DND-41 (cell line): ENCODE data around the gene CSRNP3.

Experiments
- ATAC-seq: fragments of 200-7000 bp; cut with Tn5 transposase; 3 replicates; pipeline ENCODE4 v1.9.1; 2021; ENCODE audit warnings: low read depth; ENCODE audit not compliant: insufficient read depth
- DNase-seq: peaks from one replicate; pipeline ENCODE4 v3.0.0-alpha.2; 2020
- H2AFZ ChIP-seq: 2 replicates; pipeline ENCODE4 v1.6.0; 2012; ENCODE audit warnings: low read depth, low read length
- H3K27ac ChIP-seq: 2 replicates; pipeline ENCODE4 v1.5.1; 2012; ENCODE audit warnings: low read length, inconsistent platforms
- H3K27me3 ChIP-seq: fragments of 200-600 bp; sonication (generic); 2 replicates; pipeline ENCODE4 v1.6.0; 2012; ENCODE audit warnings: low read length, mild to moderate bottlenecking, inconsistent platforms; ENCODE audit not compliant: insufficient read depth, poor library complexity
- H3K36me3 ChIP-seq: 2 replicates; pipeline ENCODE4 v1.5.1; 2012; ENCODE audit warnings: low read length, inconsistent platforms; ENCODE audit not compliant: insufficient read depth
- H3K4me1 ChIP-seq: 2 replicates; pipeline ENCODE4 v1.5.1; 2012; ENCODE audit warnings: mild to moderate bottlenecking, low read length; ENCODE audit not compliant: insufficient read depth
- H3K4me2 ChIP-seq: 2 replicates; pipeline ENCODE4 v1.6.0; 2012; ENCODE audit warnings: mild to moderate bottlenecking, moderate library complexity, low read length, inconsistent platforms; ENCODE audit not compliant: insufficient read depth
- H3K4me3 ChIP-seq, 2 experiments: fragments of 200-600 bp in 1 of 2; shearing (Covaris generic) in 1 of 2; 2 replicates each; pipeline ENCODE4 v1.5.1; 2012 to 2016; ENCODE audit warnings: inconsistent platforms in 2 of 2, low read length in 2 of 2, mild to moderate bottlenecking in 2 of 2, low read depth in 1 of 2, moderate library complexity in 1 of 2
- H3K79me2 ChIP-seq: 2 replicates; pipeline ENCODE4 v1.6.0; 2012; ENCODE audit warnings: low read length, inconsistent platforms; ENCODE audit not compliant: insufficient read depth
- H3K9ac ChIP-seq: 2 replicates; pipeline ENCODE4 v1.6.0; 2012; ENCODE audit warnings: low read depth, mild to moderate bottlenecking, inconsistent platforms, low read length, moderate library complexity
- H3K9me3 ChIP-seq: 2 replicates; pipeline ENCODE4 v1.5.1; 2012; ENCODE audit warnings: low read length, moderate library complexity, mild to moderate bottlenecking, inconsistent platforms; ENCODE audit not compliant: insufficient read depth, severe bottlenecking
- H4K20me1 ChIP-seq: 2 replicates; pipeline ENCODE4 v1.6.0; 2012; ENCODE audit warnings: low read length; ENCODE audit not compliant: insufficient read depth
- EZH2 ChIP-seq: IDR thresholded peaks from 3 replicates; pipeline ENCODE4 v1.6.1; 2012; ENCODE audit warnings: borderline replicate concordance, low read depth, mild to moderate bottlenecking, moderate library complexity, low read length, inconsistent platforms; ENCODE audit not compliant: severe bottlenecking
- TF ChIP-seq, protein P1 (sequence below): IDR thresholded peaks from 2 replicates; pipeline ENCODE4 v1.5.1; 2012; ENCODE audit warnings: borderline replicate concordance, low read length, moderate library complexity, mild to moderate bottlenecking; ENCODE audit not compliant: poor library complexity, severe bottlenecking; ENCODE audit errors: extremely low read depth

Gene CSRNP3

DNA sequence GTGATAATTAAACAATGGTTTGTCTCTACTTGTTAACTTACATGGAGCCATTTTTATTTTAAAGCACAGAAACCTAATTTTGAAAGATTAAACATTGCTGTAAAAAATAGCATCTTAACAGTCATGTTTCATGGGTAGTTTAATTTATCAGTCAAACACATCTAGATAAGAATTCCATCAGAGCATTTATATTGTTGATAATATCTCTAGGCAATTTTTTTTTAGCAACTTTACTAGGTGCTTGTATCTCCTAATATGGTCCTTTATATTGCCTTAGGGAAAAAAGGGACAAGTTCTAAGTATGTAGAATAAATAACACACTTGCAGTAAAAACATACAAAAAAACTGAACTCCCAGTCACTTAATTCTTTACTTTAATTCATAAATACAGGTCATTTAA lies 863 bp downstream of the CSRNP3 start:
- Histone ChIP-seq H3K9ac (no peak overlapping the region), H2AFZ (no peak overlapping the region), H4K20me1 (no peaks in the 10 kb centered on the region), H3K27ac (no peak overlapping the region), H3K36me3 (no peaks in the 10 kb centered on the region), H3K79me2 (no peaks in the 10 kb centered on the region), H3K4me2 (no peak overlapping the region), H3K4me3 (no peak overlapping the region), H3K9me3 (no peaks in the 10 kb centered on the region), H3K27me3 (no peaks in the 10 kb centered on the region), H3K4me1 (no peaks in the 10 kb centered on the region)
- TF ChIP-seq, protein P1, sequence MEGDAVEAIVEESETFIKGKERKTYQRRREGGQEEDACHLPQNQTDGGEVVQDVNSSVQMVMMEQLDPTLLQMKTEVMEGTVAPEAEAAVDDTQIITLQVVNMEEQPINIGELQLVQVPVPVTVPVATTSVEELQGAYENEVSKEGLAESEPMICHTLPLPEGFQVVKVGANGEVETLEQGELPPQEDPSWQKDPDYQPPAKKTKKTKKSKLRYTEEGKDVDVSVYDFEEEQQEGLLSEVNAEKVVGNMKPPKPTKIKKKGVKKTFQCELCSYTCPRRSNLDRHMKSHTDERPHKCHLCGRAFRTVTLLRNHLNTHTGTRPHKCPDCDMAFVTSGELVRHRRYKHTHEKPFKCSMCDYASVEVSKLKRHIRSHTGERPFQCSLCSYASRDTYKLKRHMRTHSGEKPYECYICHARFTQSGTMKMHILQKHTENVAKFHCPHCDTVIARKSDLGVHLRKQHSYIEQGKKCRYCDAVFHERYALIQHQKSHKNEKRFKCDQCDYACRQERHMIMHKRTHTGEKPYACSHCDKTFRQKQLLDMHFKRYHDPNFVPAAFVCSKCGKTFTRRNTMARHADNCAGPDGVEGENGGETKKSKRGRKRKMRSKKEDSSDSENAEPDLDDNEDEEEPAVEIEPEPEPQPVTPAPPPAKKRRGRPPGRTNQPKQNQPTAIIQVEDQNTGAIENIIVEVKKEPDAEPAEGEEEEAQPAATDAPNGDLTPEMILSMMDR = no peak
- TF ChIP-seq EZH2 = no peak
- DNase-seq (no peak), ATAC-seq (no peak)

- no peak for ATAC-seq
- no peaks in the 10 kb centered on the region for H3K27me3 ChIP-seq
- H4K20me1 ChIP-seq = no peaks in the 10 kb centered on the region
- no peaks in the 10 kb centered on the region for H3K4me1 ChIP-seq
- no peak overlapping the region for H3K4me2 ChIP-seq
- no peak overlapping the region for H3K27ac ChIP-seq
- H3K4me3 ChIP-seq = no peak overlapping the region
- no peak for DNase-seq
- no peak overlapping the region for H2AFZ ChIP-seq
- H3K9me3 ChIP-seq = no peaks in the 10 kb centered on the region
- TF ChIP-seq, protein P1 = no peak
- TF ChIP-seq EZH2 = no peak
- no peak overlapping the region for H3K9ac ChIP-seq
- H3K36me3 ChIP-seq = no peaks in the 10 kb centered on the region
- no peaks in the 10 kb centered on the region for H3K79me2 ChIP-seq
Measured at GRCh38 chr2:165471349-165471950, 2.0 kb downstream of the CSRNP3 start.

DNA sequence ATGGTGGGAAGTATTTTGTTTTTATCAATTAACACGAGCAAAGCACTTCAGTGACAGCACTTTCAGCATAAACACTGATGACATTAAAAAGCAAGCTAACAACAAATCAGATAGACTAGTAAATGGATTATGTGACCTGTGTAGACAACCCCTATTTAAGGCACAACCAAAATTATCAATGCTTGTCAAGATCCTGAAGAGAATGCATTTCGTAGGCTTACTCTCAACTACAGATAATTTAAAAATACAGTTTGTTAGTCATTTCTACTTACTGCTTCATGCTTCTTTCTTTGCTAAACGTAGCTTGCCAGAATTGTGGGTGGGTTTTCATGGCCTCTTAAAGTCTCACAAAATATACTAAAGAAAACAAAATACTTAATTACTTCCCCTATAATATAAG lies 3.4 kb downstream of the CSRNP3 start:
- H3K4me3 ChIP-seq = no peak overlapping the region
- H3K4me2 ChIP-seq = no peak overlapping the region
- H3K36me3 ChIP-seq = no peaks in the 10 kb centered on the region
- DNase-seq = no peak
- ATAC-seq = no peak
- H3K27me3 ChIP-seq = no peaks in the 10 kb centered on the region
- no peaks in the 10 kb centered on the region for H4K20me1 ChIP-seq
- H3K4me1 ChIP-seq = no peaks in the 10 kb centered on the region
- no peak overlapping the region for H3K27ac ChIP-seq
- no peak overlapping the region for H2AFZ ChIP-seq
- H3K9ac ChIP-seq = no peak overlapping the region
- no peaks in the 10 kb centered on the region for H3K9me3 ChIP-seq
- H3K79me2 ChIP-seq = no peaks in the 10 kb centered on the region
- TF ChIP-seq, protein P1 = no peak
- no peak for TF ChIP-seq EZH2
